ENCODE data around the gene GMPS. TPM values are rescaled to one million over a fixed set of nuclear protein-coding genes. Genes with fewer than 3 reads are reported as not detected.

GMPS gene
- total RNA-seq, 1 experiment from 2014 or later, result 137 TPM

DNA sequence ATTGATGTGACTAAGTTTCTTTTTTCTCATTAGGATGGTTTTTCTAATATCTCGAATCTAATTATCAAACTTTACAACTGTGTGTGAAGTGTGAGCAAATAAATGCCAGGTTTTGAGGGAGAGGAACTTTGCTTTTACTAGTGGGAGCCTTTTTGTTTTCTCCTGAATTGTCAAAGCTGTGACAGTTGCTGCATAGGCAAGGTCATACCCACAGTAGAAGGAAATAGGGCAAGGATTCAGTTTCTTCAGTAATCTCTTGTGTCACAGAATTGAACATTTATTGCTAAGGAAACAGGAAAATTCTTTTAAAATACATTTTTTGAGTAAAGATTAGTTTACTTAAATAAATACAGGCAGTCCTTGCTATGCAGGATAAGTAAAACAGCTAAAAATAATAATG lies 19.5 kb downstream of the GMPS start:
- DNase-seq (ENCODE audit: low read depth, low spot score) (no peak), ATAC-seq (no peak)
- ChIA-PET POLR2A (no interaction called here), CTCF (no interaction called here)
- Histone ChIP-seq H3K9me3 (ENCODE audit: control insufficient read depth, insufficient read depth, low read depth, low read length) (no peaks in the 10 kb centered on the region), H3K27ac (ENCODE audit: low read length) (no peak overlapping the region), H3K27me3 (ENCODE audit: control insufficient read depth, insufficient read depth, low read length) (no peaks in the 10 kb centered on the region), H3K4me1 (ENCODE audit: control insufficient read depth, insufficient read depth, low read length) (peaks cover 8% of the 10 kb centered on the region; the same call in 1 of the 2 replicates), H3K36me3 (ENCODE audit: control insufficient read depth, insufficient read depth, low read length) (peaks cover 2% of the 10 kb centered on the region; the same call in 1 of the 2 replicates), H3K4me3 (ENCODE audit: low read depth in 2 of 2, low read length in 2 of 2) (no peak overlapping the region)
- BruUV-seq (replicated peaks), result no TSS peak
- intact Hi-C loops (cut with micrococcal nuclease; ENCODE audit: unreplicated experiment), result no loop called here
- in situ Hi-C loops (cut with HindIII; ENCODE audit: low pct_unique_long_range_greater_than_20kb, low sequenced_read_pairs), result no loop called here
- TF ChIP-seq CTCF (IDR thresholded peaks at IDR 0.05) (no peak), POLR2AphosphoS5 (IDR thresholded peaks at IDR 0.05; ENCODE audit: low read depth, low read length) (no peak), SIN3A (IDR thresholded peaks at IDR 0.05; ENCODE audit: borderline replicate concordance, insufficient read depth, low read depth, low read length) (no peak), TCF7L2 (IDR thresholded peaks at IDR 0.05; ENCODE audit: low read depth, low read length) (no peak), REST (IDR thresholded peaks at IDR 0.05; ENCODE audit: insufficient read depth in 1 of 2, low read depth in 2 of 2, low read length in 1 of 2) (no peak)

GRCh38 chr3:155890671-155891190 lies 20.3 kb downstream of the GMPS start:
- ATAC-seq, result no peak
- peaks cover 8% of the 10 kb centered on the region; the same call in 1 of the 2 replicates for H3K4me1 ChIP-seq (ENCODE audit: control insufficient read depth, insufficient read depth, low read length)
- intact Hi-C loops (cut with micrococcal nuclease; ENCODE audit: unreplicated experiment), result no loop called here
- DNase-seq (ENCODE audit: low read depth, low spot score), result no peak
- H3K4me3 ChIP-seq (ENCODE audit: low read depth in 2 of 2, low read length in 2 of 2), result no peak overlapping the region
- TF ChIP-seq TCF7L2 (IDR thresholded peaks at IDR 0.05; ENCODE audit: low read depth, low read length), result no peak
- TF ChIP-seq POLR2AphosphoS5 (IDR thresholded peaks at IDR 0.05; ENCODE audit: low read depth, low read length), result no peak
- no peak for TF ChIP-seq REST (IDR thresholded peaks at IDR 0.05; ENCODE audit: insufficient read depth in 1 of 2, low read depth in 2 of 2, low read length in 1 of 2)
- no peak for TF ChIP-seq CTCF (IDR thresholded peaks at IDR 0.05)
- no peak for TF ChIP-seq SIN3A (IDR thresholded peaks at IDR 0.05; ENCODE audit: borderline replicate concordance, insufficient read depth, low read depth, low read length)
- ChIA-PET POLR2A (no interaction called here), CTCF (no interaction called here)
- no TSS peak for BruUV-seq (replicated peaks)
- H3K9me3 ChIP-seq (ENCODE audit: control insufficient read depth, insufficient read depth, low read depth, low read length), result no peaks in the 10 kb centered on the region
- no peaks in the 10 kb centered on the region for H3K27me3 ChIP-seq (ENCODE audit: control insufficient read depth, insufficient read depth, low read length)
- peaks cover 2% of the 10 kb centered on the region; the same call in 1 of the 2 replicates for H3K36me3 ChIP-seq (ENCODE audit: control insufficient read depth, insufficient read depth, low read length)
- in situ Hi-C loops (cut with HindIII; ENCODE audit: low pct_unique_long_range_greater_than_20kb, low sequenced_read_pairs), result no loop called here
- no peak overlapping the region for H3K27ac ChIP-seq (ENCODE audit: low read length)

Measured in Panc1 (cell line).